ENCODE data around the gene RACGAP1.

The RACGAP1 gene

DNA sequence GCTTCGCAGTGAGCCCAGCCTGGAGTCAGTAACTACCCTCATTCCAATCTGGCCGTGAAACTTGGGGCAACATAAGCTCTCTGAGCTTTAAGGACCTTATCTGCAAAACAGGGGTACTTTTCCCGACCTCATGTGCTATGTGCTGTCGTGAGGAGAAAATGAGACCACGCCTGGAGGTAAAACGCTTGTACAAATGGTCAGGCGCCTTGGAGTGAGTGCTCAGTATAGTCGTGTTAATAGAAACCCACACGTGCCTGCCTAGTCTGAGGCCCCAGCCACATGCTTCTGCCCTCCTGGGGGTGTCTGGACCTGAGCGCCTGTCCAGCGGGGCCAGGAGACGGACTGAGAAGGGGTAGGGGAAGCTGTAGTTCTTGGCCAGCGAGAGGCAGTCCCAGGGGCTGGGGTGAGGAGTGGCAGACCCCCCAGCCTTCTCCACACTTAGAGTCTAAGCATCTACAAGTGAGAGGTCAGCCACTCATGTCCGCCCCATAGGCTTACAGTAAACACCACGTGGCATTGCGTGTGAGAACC, 58.7 kb downstream of the RACGAP1 start:
- H3K4me3 ChIP-seq (replicated peaks; ENCODE audit: low read depth, low read length): no peak overlapping the region
- TF ChIP-seq, protein P1, sequence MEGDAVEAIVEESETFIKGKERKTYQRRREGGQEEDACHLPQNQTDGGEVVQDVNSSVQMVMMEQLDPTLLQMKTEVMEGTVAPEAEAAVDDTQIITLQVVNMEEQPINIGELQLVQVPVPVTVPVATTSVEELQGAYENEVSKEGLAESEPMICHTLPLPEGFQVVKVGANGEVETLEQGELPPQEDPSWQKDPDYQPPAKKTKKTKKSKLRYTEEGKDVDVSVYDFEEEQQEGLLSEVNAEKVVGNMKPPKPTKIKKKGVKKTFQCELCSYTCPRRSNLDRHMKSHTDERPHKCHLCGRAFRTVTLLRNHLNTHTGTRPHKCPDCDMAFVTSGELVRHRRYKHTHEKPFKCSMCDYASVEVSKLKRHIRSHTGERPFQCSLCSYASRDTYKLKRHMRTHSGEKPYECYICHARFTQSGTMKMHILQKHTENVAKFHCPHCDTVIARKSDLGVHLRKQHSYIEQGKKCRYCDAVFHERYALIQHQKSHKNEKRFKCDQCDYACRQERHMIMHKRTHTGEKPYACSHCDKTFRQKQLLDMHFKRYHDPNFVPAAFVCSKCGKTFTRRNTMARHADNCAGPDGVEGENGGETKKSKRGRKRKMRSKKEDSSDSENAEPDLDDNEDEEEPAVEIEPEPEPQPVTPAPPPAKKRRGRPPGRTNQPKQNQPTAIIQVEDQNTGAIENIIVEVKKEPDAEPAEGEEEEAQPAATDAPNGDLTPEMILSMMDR (IDR thresholded peaks at IDR 0.05; ENCODE audit: low read length, missing control alignments): no peak
- no peak for DNase-seq (ENCODE audit: low read depth)

GRCh38 chr12:49965836-49966235, 59.5 kb downstream of the RACGAP1 start:
- TF ChIP-seq, protein P1 (IDR thresholded peaks at IDR 0.05; ENCODE audit: low read length, missing control alignments): no peak
- no peak overlapping the region for H3K4me3 ChIP-seq (replicated peaks; ENCODE audit: low read depth, low read length)
- no peak for DNase-seq (ENCODE audit: low read depth)

- no peak for DNase-seq (ENCODE audit: low read depth)
- no peak overlapping the region for H3K4me3 ChIP-seq (replicated peaks; ENCODE audit: low read depth, low read length)
- TF ChIP-seq, protein P1 (IDR thresholded peaks at IDR 0.05; ENCODE audit: low read length, missing control alignments): no peak
Measured at GRCh38 chr12:49964849-49965624, 60.3 kb downstream of the RACGAP1 start.

- no peak overlapping the region for H3K4me3 ChIP-seq (replicated peaks; ENCODE audit: low read depth, low read length)
- TF ChIP-seq, protein P1 (IDR thresholded peaks at IDR 0.05; ENCODE audit: low read length, missing control alignments): no peak
- no peak for DNase-seq (ENCODE audit: low read depth)
Measured at GRCh38 chr12:49963976-49964815, 61.1 kb downstream of the RACGAP1 start.

- no peak for DNase-seq (ENCODE audit: low read depth)
- TF ChIP-seq, protein P1 (IDR thresholded peaks at IDR 0.05; ENCODE audit: low read length, missing control alignments): no peak
Measured at GRCh38 chr12:49962861-49963765, 62.2 kb downstream of the RACGAP1 start.

GRCh38 chr12:49961993-49962764, 63.1 kb downstream of the RACGAP1 start:
- H3K4me3 ChIP-seq (replicated peaks; ENCODE audit: low read depth, low read length): no peak overlapping the region
- TF ChIP-seq, protein P1 (IDR thresholded peaks at IDR 0.05; ENCODE audit: low read length, missing control alignments): no peak
- no peak for DNase-seq (ENCODE audit: low read depth)

More at GRCh38 chr12:49962861-49963765, 62.2 kb downstream of the RACGAP1 start:
- H3K4me3 ChIP-seq (replicated peaks; ENCODE audit: low read depth, low read length): no peak overlapping the region
